LNCaP clone FGC (cell line): ENCODE data around the gene ZNF782.
"Not testable (repeated sequence)": the region's sequence is repeated elsewhere in the genome, so short reads cannot be mapped to it uniquely, and the experiment has no call there.

Experiments
- DNase-seq: peaks from one replicate; pipeline ENCODE4 v3.0.0-alpha.2; 2011; ENCODE audit warnings: low read depth
- H3K4me3 ChIP-seq: 2 replicates; pipeline ENCODE4 v1.5.1; 2011; ENCODE audit warnings: mild to moderate bottlenecking, low read depth, low read length, control low read depth
- TF ChIP-seq, protein P1 (sequence below): IDR thresholded peaks from 2 replicates; pipeline ENCODE4 v1.5.1; 2012; ENCODE audit warnings: mild to moderate bottlenecking; ENCODE audit not compliant: control insufficient read depth, insufficient read depth; ENCODE audit errors: extremely low read depth

ZNF782 gene

DNA sequence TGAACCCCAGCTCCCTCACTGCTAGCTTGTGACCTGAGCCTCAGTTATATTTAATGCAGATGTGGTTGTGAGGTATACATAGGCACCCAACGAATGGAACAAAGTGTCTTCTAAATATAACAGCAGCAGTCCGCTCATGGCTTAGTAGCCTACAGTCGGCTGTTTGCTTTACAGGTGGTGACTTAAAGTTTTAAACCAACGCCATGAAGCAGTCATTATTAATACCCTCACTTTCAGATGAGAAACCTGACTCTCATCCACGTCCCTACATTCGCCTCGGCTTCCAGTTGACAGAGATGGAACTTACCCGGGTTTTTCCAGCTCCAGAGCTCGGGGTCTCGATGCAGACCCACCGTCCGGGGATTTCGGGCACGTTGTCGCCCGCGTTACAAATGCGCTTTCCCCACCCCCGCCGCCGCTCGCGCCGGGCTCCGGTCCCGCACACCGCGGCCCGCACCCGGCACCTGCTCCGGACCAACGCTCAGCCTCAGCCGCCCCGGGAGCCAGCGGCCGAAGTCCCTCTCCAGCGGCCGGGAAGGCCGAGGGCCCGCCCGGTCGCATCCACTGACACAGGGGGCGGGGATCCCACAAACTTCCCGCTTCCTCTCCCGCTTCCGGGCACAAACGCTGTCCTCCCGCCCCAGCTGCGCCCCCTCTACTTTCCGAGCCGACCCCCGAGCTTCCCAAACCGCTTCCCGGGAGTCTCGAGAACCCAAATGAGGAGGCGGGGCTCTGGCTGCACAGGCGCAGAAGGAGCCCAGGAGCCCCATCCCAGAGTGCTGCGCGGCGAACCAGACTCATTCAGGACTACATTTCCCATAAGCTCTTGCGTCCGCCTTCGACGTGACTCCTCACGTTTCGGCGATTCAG lies at the start of gene ZNF782:
TSS of gene ZNF782 (minus strand) at position 734 of the 870 bp plus-strand sequence. CDS start 2,553 bp downstream, outside the sequence.
- H3K4me3 ChIP-seq = peak within 1 kb of the TSS; percentile 83
- DNase-seq = peak; percentile 85
- TF ChIP-seq, protein P1, sequence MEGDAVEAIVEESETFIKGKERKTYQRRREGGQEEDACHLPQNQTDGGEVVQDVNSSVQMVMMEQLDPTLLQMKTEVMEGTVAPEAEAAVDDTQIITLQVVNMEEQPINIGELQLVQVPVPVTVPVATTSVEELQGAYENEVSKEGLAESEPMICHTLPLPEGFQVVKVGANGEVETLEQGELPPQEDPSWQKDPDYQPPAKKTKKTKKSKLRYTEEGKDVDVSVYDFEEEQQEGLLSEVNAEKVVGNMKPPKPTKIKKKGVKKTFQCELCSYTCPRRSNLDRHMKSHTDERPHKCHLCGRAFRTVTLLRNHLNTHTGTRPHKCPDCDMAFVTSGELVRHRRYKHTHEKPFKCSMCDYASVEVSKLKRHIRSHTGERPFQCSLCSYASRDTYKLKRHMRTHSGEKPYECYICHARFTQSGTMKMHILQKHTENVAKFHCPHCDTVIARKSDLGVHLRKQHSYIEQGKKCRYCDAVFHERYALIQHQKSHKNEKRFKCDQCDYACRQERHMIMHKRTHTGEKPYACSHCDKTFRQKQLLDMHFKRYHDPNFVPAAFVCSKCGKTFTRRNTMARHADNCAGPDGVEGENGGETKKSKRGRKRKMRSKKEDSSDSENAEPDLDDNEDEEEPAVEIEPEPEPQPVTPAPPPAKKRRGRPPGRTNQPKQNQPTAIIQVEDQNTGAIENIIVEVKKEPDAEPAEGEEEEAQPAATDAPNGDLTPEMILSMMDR = no peak

GRCh38 chr9:96900010-96900409 lies 45.7 kb upstream of the ZNF782 start:
- not testable (repeated sequence) for H3K4me3 ChIP-seq, DNase-seq

- TF ChIP-seq, protein P1 = no peak
- DNase-seq = no peak
- H3K4me3 ChIP-seq = no peak overlapping the region
Measured at GRCh38 chr9:96892131-96892530, 37.8 kb upstream of the ZNF782 start.

DNA sequence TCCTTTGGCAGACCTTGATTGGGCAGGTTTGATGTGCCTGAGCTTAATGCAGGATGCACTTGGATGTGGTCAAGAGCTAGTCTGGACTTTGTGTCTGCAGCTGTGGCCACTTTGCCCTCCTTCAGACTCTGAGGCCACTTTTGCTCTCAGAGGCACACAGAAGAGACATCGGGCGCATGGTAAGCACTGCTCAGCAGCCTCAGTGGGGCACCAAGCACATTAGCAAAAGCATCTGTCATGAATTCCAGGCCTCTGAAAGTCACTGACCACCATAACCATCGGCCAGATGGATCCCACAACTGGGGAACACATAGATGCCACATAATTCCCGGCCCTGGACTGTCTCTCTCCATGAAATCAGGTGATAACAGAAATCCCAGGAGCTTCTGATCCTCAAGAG lies 34.3 kb upstream of the ZNF782 start:
- H3K4me3 ChIP-seq = no peak overlapping the region
- TF ChIP-seq, protein P1 = no peak
- DNase-seq = no peak

DNA sequence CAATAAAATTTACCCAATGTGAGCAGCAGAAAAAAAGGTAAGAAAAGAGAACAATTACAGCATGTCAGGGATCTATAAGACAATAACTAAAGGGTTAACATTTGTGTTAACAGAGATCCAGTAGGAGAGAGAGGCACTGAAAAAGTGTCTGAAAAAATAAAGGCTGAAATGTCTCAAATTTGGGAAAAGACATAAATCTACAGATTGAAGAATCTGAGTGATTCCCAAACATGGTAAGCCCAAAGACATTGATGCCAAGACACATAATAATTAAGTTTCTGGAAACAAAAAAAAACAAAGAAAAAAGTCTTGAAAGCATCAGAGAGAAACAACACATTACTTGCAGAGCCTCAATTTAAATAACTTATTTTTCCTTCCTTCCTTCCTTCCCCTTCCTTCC lies 31.1 kb upstream of the ZNF782 start:
- no peak for DNase-seq
- TF ChIP-seq, protein P1 = no peak
- H3K4me3 ChIP-seq = no peak overlapping the region

DNA sequence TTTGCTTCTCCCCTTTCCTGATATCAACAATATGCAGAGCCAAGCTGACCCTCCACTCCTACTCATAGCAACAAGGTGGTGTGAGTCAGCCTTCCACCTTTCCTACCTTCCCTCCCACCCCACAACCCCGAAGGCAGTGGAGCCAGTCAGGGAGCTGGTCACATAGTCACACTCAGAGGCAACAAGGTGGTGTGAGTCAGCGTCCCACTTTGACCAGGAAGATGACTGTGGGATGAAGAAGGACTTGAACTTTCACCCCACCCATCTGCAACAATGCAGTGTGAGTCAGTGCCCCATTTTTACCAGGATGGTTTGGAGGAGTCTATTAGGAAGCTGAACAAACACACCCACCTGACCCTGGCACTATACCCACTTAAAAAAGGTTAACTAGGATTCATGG lies 30.1 kb upstream of the ZNF782 start:
- no peak for DNase-seq
- no peak overlapping the region for H3K4me3 ChIP-seq
- TF ChIP-seq, protein P1 = no peak

DNA sequence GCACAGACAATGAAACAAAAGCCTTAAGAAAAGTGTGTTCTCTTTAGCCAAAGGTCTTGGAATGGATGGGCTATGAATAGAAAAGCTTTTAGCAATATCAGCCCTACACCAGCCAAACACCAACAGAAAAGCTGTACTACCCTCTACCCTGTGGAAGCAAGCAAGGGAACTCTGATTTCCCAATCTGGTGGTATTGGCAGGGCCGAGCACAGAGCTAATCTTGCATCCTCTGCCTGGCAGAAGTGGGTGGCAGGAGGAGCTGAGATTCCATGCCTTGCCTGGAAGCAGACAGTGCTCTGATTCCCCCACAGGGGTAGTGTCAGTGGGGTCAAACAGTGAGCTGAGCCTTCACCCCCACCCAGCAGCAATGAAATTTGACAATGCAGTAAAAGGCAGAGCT lies 29.6 kb upstream of the ZNF782 start:
- no peak for DNase-seq
- TF ChIP-seq, protein P1 = no peak
- H3K4me3 ChIP-seq = no peak overlapping the region
